K562 (cell line): Measurements from ENCODE around the gene SMIM7. TPM values are rescaled to one million over a fixed set of nuclear protein-coding genes. Genes with fewer than 3 reads are reported as not detected.

Source experiments
- ARNT ChIP-seq, 2 experiments: fragments of 450-650 bp; IDR thresholded peaks; 2 replicates each; pipeline ENCODE4 v1.6.1; 2016; ENCODE audit warnings: mild to moderate bottlenecking in 1 of 2
- CHCHD3 ChIP-seq: fragments of 250-450 bp; sonication (Bioruptor Pico); IDR thresholded peaks from 2 replicates; pipeline ENCODE4 v2.1.2; 2022; ENCODE audit warnings: mild to moderate bottlenecking
- GATA2 ChIP-seq: sonication (generic); formaldehyde crosslinking; IDR thresholded peaks from 2 replicates; pipeline ENCODE4 v1.4.0; 2020; ENCODE audit warnings: mild to moderate bottlenecking, missing genetic modification reagents
- HDAC2 ChIP-seq: fragments of 450-650 bp; IDR thresholded peaks from 2 replicates; pipeline ENCODE4 v1.6.1; 2016; ENCODE audit warnings: mild to moderate bottlenecking
- ILK ChIP-seq: fragments of 450-650 bp; IDR thresholded peaks from 2 replicates; pipeline ENCODE4 v1.6.1; 2016; ENCODE audit warnings: missing genetic modification characterization, low read depth, mild to moderate bottlenecking, missing compliant biosample characterization, moderate library complexity, borderline replicate concordance
- KDM2B ChIP-seq: fragments of 250-450 bp; sonication (Bioruptor Pico); IDR thresholded peaks from 2 replicates; pipeline ENCODE4 v1.8.0; 2021; ENCODE audit warnings: mild to moderate bottlenecking, moderate library complexity
- POLR3A ChIP-seq: IDR thresholded peaks from 2 replicates; pipeline ENCODE4 v1.6.1; 2011; ENCODE audit warnings: borderline replicate concordance, mild to moderate bottlenecking, moderate library complexity; ENCODE audit not compliant: insufficient read length, insufficient read depth; ENCODE audit errors: extremely low read depth
- RREB1 ChIP-seq: fragments of 250-450 bp; sonication (Bioruptor Pico); IDR thresholded peaks from 2 replicates; pipeline ENCODE4 v1.4.0; 2020
- SMARCB1 ChIP-seq: IDR thresholded peaks from 2 replicates; pipeline ENCODE4 v1.6.1; 2011; ENCODE audit warnings: improper control_type of control experiment, low read depth; ENCODE audit not compliant: insufficient read length
- STAG1 ChIP-seq: sonication (generic); formaldehyde crosslinking; IDR thresholded peaks from 2 replicates; pipeline ENCODE4 v1.5.0; 2020; ENCODE audit warnings: missing genetic modification reagents, borderline replicate concordance
- ZBTB33 ChIP-seq: sonication (generic); formaldehyde crosslinking; IDR thresholded peaks from 2 replicates; pipeline ENCODE4 v1.8.1; 2023; ENCODE audit warnings: mild to moderate bottlenecking, missing genetic modification reagents
- polyA plus RNA-seq, 8 experiments: library from polyadenylated mRNA; depleted of rRNA in 4 of 8; stranded (reverse) in 5 of 8; unstranded in 3 of 8; fragments of >200 nt; fragmentation: Nextera tagmentation in 2 of 8; fragmentation: Illumina TruSeq in 1 of 8; extraction: Ambion mirVana in 2 of 8; extraction: Trizol in 1 of 8; gene quantifications; 2 replicates each; pipeline versions ENCODE4 v1.2.1 to v1.2.3, GENCODE V29; 2011 to 2014; ENCODE audit warnings: inconsistent platforms in 1 of 8, missing spikeins in 1 of 8
- total RNA-seq, 7 experiments: library from RNA; depleted of rRNA in 6 of 7; stranded (reverse); fragments of >200 nt in 6 of 7; fragmentation: Illumina TruSeq in 2 of 7; extraction: Trizol in 2 of 7; gene quantifications; 2 replicates each; pipeline versions ENCODE4 v1.2.1 to v1.2.3, GENCODE V29; 2011 to 2021; ENCODE audit warnings: low replicate concordance in 1 of 7

SMIM7 gene
- total and polyA plus RNA-seq, 9 of the 15 experiments (the other 6 are each of a cell fraction or from before 2014, with no cell fraction given), result 55.3 to 265 (median 107) TPM

DNA sequence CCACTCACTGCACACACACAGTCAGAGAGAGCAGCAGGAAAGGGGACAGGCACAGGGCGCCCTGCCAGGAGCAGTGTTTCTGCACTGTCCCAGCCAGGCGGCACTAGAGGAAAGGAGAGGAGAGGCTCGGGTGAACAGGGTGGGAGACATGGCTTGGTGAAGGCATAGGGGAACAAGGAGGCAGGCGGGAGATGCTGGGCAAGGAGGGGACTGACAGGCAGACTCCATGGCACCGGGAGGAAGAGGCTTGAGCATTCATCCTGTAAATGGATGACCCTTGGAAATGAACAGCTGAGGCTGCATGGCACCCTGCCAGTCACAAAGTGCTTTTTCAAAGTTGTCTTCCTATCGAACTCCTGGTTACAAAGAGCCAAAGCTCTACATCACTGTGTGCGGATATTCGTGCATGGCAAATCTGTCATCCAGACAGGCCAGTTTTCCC, 54.4 kb downstream of the SMIM7 start (continued):
- TF ChIP-seq ZBTB33 (CRISPR knock-in tag), result no peak
- TF ChIP-seq KDM2B (CRISPR knock-in tag), result no peak
- TF ChIP-seq GATA2 (CRISPR knock-in tag), result no peak
- no peak for TF ChIP-seq ARNT (IDR thresholded peaks at IDR 0.05)
- no peak for TF ChIP-seq STAG1 (CRISPR knock-in tag)
- TF ChIP-seq CHCHD3 (CRISPR knock-in tag), result no peak
- TF ChIP-seq ILK (tag), result no peak
- TF ChIP-seq RREB1 (CRISPR knock-in tag), result no peak
- no peak for TF ChIP-seq POLR3A
- no peak for TF ChIP-seq SMARCB1
- no peak for TF ChIP-seq HDAC2
